ENCODE data around the gene RBM4B.

The RBM4B gene

GRCh38 chr11:66723693-66724092 is 46.0 kb upstream of the RBM4B start:
- ATAC-seq: no peak
- TF ChIP-seq SNAI2 (CRISPR knock-in tag; IDR thresholded peaks at IDR 0.05) (no peak), ESRRG (CRISPR knock-in tag; IDR thresholded peaks at IDR 0.05) (no peak), TCF4 (CRISPR knock-in tag; IDR thresholded peaks at IDR 0.05; ENCODE audit: borderline replicate concordance) (no peak), CSDC2 (CRISPR knock-in tag; IDR thresholded peaks at IDR 0.05) (no peak), RARB (CRISPR knock-in tag; IDR thresholded peaks at IDR 0.05) (no peak), CSRNP3 (CRISPR knock-in tag; IDR thresholded peaks at IDR 0.05) (no peak)

DNA sequence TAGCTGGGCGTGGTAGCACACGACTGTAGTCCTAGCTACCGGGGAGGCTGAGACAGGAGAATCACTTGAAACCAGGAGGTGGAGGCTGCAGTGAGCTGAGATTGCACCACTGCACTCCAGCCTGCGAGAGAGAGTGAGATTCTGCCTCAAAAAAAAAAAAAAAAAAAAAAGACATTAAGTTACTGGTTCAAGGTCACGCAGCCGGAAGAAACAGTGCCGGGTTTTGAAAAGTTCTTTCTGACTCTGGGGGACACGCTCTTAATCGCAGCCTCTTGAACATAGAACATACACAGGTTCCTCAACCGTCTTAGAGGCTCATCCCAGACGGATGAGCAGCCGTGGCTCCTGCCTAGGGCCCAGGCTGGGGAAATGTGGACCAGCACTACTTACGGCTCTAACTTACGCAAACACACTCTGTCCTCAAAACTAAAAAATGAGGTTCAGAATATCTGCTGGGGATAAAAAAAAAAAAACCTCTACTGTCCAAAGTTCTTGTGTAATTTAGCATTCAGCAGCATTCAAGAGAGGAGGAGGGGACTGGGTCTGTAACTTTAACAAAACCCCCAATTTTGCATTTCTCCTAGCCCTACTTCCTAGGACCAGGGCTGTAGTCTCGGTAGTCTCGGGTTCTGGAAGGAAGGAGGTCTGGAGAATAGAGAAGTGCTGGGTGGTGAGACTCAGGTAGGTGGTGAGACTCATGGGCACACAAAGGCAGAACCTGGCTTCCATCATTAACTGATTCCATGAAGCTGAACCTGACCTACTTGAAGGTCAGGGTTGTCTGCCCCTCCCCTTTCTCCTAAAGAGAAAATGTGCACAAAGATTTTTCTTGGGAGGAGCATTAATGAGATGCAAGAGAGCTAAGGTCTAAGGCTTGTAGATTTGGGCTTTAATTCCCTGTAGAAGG is 45.3 kb upstream of the RBM4B start:
- no peak for ATAC-seq
- TF ChIP-seq SNAI2 (CRISPR knock-in tag; IDR thresholded peaks at IDR 0.05) (no peak), ZNF565 (CRISPR knock-in tag; conservative IDR thresholded peaks at IDR 0.05; ENCODE audit: low read depth) (no peak), ZNF8 (CRISPR knock-in tag; IDR thresholded peaks at IDR 0.05) (no peak), ESRRG (CRISPR knock-in tag; IDR thresholded peaks at IDR 0.05) (no peak)

- ATAC-seq: no peak
- TF ChIP-seq ZFP30 (CRISPR knock-in tag; IDR thresholded peaks at IDR 0.05) (no peak), TSHZ2 (CRISPR knock-in tag; IDR thresholded peaks at IDR 0.05) (no peak), ARNTL (CRISPR knock-in tag; IDR thresholded peaks at IDR 0.05; ENCODE audit: borderline replicate concordance, low read depth) (no peak), PATZ1 (CRISPR knock-in tag; IDR thresholded peaks at IDR 0.05; ENCODE audit: borderline replicate concordance) (no peak), ZNF565 (CRISPR knock-in tag; conservative IDR thresholded peaks at IDR 0.05; ENCODE audit: low read depth) (no peak), ISL1 (CRISPR knock-in tag; IDR thresholded peaks at IDR 0.05) (no peak), ZFP3 (CRISPR knock-in tag; IDR thresholded peaks at IDR 0.05) (no peak), ZNF8 (CRISPR knock-in tag; IDR thresholded peaks at IDR 0.05) (no peak), ZNF70 (CRISPR knock-in tag; IDR thresholded peaks at IDR 0.05) (no peak), CREB5 (CRISPR knock-in tag; IDR thresholded peaks at IDR 0.05; ENCODE audit: low read depth) (no peak)
- TF ChIP-seq, protein P1, sequence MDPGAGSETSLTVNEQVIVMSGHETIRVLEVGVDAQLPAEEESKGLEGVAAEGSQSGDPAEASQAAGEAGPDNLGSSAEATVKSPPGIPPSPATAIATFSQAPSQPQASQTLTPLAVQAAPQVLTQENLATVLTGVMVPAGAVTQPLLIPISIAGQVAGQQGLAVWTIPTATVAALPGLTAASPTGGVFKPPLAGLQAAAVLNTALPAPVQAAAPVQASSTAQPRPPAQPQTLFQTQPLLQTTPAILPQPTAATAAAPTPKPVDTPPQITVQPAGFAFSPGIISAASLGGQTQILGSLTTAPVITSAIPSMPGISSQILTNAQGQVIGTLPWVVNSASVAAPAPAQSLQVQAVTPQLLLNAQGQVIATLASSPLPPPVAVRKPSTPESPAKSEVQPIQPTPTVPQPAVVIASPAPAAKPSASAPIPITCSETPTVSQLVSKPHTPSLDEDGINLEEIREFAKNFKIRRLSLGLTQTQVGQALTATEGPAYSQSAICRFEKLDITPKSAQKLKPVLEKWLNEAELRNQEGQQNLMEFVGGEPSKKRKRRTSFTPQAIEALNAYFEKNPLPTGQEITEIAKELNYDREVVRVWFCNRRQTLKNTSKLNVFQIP (CRISPR knock-in tag; IDR thresholded peaks at IDR 0.05; ENCODE audit: borderline replicate concordance, low read depth): no peak
Observed at GRCh38 chr11:66721939-66722338, 44.3 kb upstream of the RBM4B start.

DNA sequence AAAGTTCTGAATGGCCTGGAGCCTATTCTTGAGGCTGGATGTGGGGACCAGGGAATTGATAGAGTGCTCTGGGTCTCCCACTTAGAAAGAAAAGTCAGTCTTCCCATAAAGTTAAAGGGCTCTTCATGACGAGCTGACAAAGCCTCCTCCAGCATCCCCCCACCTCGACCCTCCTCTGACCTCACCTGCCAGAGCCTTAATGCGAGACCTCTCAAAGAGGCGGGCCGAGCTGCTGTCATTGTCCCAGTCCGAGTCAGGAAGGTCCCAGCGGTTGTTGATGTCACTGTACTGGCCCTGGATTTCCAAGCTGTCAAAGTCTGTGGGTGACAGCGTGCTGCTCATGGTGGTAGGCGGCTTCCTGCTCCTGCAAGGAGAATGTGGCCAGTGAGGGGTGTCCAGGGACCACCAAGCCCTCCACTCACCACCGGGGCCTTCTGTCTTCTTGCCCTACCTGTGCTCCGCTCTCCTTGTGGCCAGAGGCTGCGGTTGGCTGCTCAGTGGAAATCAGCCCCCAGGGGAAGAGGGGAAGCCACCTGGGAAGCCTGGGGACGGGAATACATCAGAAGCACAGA is 43.3 kb upstream of the RBM4B start:
- TF ChIP-seq TSHZ2 (CRISPR knock-in tag; IDR thresholded peaks at IDR 0.05): no peak
- TF ChIP-seq PPARA (CRISPR knock-in tag; IDR thresholded peaks at IDR 0.05; ENCODE audit: borderline replicate concordance): no peak
- ATAC-seq: no peak

All from SK-N-SH treated with all-trans-retinoic acid at 6 μM for 48 hours (cell line).